ENCODE data around the gene HTRA2.
"Not testable (repeated sequence)": the region's sequence is repeated elsewhere in the genome, so short reads cannot be mapped to it uniquely, and the experiment has no call there.

HTRA2 gene

GRCh38 chr2:74553892-74554819 lies 24.4 kb downstream of the HTRA2 start, which contains the start of the genes DOK1 and LOXL3:
Gene DOK1, plus strand, starts transcription at chr2:74554720. Its CDS starts 35 bp downstream, at chr2:74554755.
Gene LOXL3, minus strand, starts transcription at chr2:74553942. Its CDS starts 1,308 bp downstream, at chr2:74552634.
- Histone ChIP-seq H3K27ac (ENCODE audit: low read depth in 2 of 2, low read length in 2 of 2) (peak within 1 kb of the TSS; percentile 81 to 85), H3K4me1 (ENCODE audit: control insufficient read depth in 2 of 2, insufficient read depth in 2 of 2, low read length in 2 of 2) (peaks cover 18 to 20% of the 10 kb centered on the region in 2 donors), H3K4me3 (ENCODE audit: low read length in 2 of 2) (peak within 1 kb of the TSS; percentile 99), H3K9ac (ENCODE audit: low read depth in 1 of 2, low read length in 2 of 2) (peak within 1 kb of the TSS; percentile 86 to 91), H3K36me3 (ENCODE audit: control insufficient read depth in 2 of 2, insufficient read depth in 2 of 2, low read length in 2 of 2) (peaks cover 0 to 8% of the 10 kb centered on the region in 2 donors), H3K27me3 (ENCODE audit: control insufficient read depth in 2 of 2, insufficient read depth in 2 of 2, low read length in 2 of 2) (no peaks in the 10 kb centered on the region), H3K9me3 (ENCODE audit: control insufficient read depth in 2 of 2, low read length in 2 of 2) (no peaks in the 10 kb centered on the region)

GRCh38 chr2:74554820-74555531 lies 25.2 kb downstream of the HTRA2 start:
- Histone ChIP-seq H3K27ac (ENCODE audit: low read depth in 2 of 2, low read length in 2 of 2) (peak overlapping the region; percentile 81 to 85), H3K27me3 (ENCODE audit: control insufficient read depth in 2 of 2, insufficient read depth in 2 of 2, low read length in 2 of 2) (no peaks in the 10 kb centered on the region), H3K4me1 (ENCODE audit: control insufficient read depth in 2 of 2, insufficient read depth in 2 of 2, low read length in 2 of 2) (peaks cover 12 to 21% of the 10 kb centered on the region in 2 donors), H3K4me3 (ENCODE audit: low read length in 2 of 2) (peak overlapping the region; percentile 99), H3K9me3 (ENCODE audit: control insufficient read depth in 2 of 2, low read length in 2 of 2) (no peaks in the 10 kb centered on the region), H3K36me3 (ENCODE audit: control insufficient read depth in 2 of 2, insufficient read depth in 2 of 2, low read length in 2 of 2) (peaks cover 0 to 8% of the 10 kb centered on the region in 2 donors), H3K9ac (ENCODE audit: low read depth in 1 of 2, low read length in 2 of 2) (peak overlapping the region; percentile 86 to 91)

GRCh38 chr2:74555610-74556103 lies 25.9 kb downstream of the HTRA2 start:
- no peaks in the 10 kb centered on the region for H3K27me3 ChIP-seq (ENCODE audit: control insufficient read depth in 2 of 2, insufficient read depth in 2 of 2, low read length in 2 of 2)
- H3K36me3 ChIP-seq (ENCODE audit: control insufficient read depth in 2 of 2, insufficient read depth in 2 of 2, low read length in 2 of 2) = peaks cover 0 to 8% of the 10 kb centered on the region in 2 donors
- H3K9ac ChIP-seq (ENCODE audit: low read depth in 1 of 2, low read length in 2 of 2) = peak overlapping the region; percentile 86 to 91
- peak overlapping the region in 1 of 2 donors; percentile 85 for H3K27ac ChIP-seq (ENCODE audit: low read depth in 2 of 2, low read length in 2 of 2)
- peak overlapping the region; percentile 99 for H3K4me3 ChIP-seq (ENCODE audit: low read length in 2 of 2)
- H3K4me1 ChIP-seq (ENCODE audit: control insufficient read depth in 2 of 2, insufficient read depth in 2 of 2, low read length in 2 of 2) = peaks cover 9 to 27% of the 10 kb centered on the region in 2 donors
- no peaks in the 10 kb centered on the region for H3K9me3 ChIP-seq (ENCODE audit: control insufficient read depth in 2 of 2, low read length in 2 of 2)

DNA sequence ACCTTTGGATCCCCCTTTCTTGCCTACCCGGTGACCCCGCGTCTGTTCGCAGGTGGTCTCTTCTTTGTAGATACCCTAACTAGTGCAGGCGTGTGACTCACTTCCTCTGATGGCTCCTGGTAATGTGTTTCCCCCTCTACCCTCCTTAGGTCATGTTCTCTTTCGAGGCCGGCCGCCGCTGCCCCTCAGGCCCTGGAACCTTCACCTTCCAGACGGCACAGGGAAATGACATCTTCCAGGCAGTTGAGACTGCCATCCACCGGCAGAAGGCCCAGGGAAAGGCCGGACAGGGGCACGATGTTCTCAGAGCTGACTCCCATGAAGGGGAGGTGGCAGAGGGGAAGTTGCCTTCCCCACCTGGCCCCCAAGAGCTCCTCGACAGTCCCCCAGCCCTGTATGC lies 26.4 kb downstream of the HTRA2 start:
- no peaks in the 10 kb centered on the region for H3K9me3 ChIP-seq (ENCODE audit: control insufficient read depth in 2 of 2, low read length in 2 of 2)
- no peaks in the 10 kb centered on the region for H3K27me3 ChIP-seq (ENCODE audit: control insufficient read depth in 2 of 2, insufficient read depth in 2 of 2, low read length in 2 of 2)
- H3K9ac ChIP-seq (ENCODE audit: low read depth in 1 of 2, low read length in 2 of 2) = no peak overlapping the region
- no peak overlapping the region for H3K27ac ChIP-seq (ENCODE audit: low read depth in 2 of 2, low read length in 2 of 2)
- no peak overlapping the region for H3K4me3 ChIP-seq (ENCODE audit: low read length in 2 of 2)
- peaks cover 0 to 8% of the 10 kb centered on the region in 2 donors for H3K36me3 ChIP-seq (ENCODE audit: control insufficient read depth in 2 of 2, insufficient read depth in 2 of 2, low read length in 2 of 2)
- peaks cover 9 to 28% of the 10 kb centered on the region in 2 donors for H3K4me1 ChIP-seq (ENCODE audit: control insufficient read depth in 2 of 2, insufficient read depth in 2 of 2, low read length in 2 of 2)

DNA sequence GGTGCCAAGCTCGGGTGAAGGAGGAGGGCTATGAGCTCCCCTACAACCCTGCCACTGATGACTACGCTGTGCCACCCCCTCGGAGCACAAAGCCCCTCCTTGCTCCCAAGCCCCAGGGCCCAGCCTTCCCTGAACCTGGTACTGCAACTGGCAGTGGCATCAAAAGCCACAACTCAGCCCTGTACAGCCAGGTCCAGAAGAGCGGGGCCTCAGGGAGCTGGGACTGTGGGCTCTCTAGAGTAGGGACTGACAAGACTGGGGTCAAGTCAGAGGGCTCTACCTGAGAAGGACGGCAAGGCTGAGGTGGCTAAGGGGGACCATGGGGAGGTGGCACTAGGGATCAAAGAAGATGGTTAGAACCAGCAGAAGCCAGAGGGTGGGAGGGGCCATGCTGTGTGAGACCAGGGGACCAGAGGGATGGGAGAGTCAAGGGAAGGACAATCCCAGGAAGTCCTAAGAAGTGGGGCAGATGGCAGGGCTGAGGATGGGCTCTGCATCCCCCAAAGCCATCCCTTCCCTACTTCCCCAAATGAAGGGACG lies 27.2 kb downstream of the HTRA2 start:
- peaks cover 9 to 28% of the 10 kb centered on the region in 2 donors for H3K4me1 ChIP-seq (ENCODE audit: control insufficient read depth in 2 of 2, insufficient read depth in 2 of 2, low read length in 2 of 2)
- no peaks in the 10 kb centered on the region for H3K9me3 ChIP-seq (ENCODE audit: control insufficient read depth in 2 of 2, low read length in 2 of 2)
- H3K4me3 ChIP-seq (ENCODE audit: low read length in 2 of 2) = no peak overlapping the region
- H3K27ac ChIP-seq (ENCODE audit: low read depth in 2 of 2, low read length in 2 of 2) = no peak overlapping the region
- H3K9ac ChIP-seq (ENCODE audit: low read depth in 1 of 2, low read length in 2 of 2) = no peak overlapping the region
- no peaks in the 10 kb centered on the region for H3K27me3 ChIP-seq (ENCODE audit: control insufficient read depth in 2 of 2, insufficient read depth in 2 of 2, low read length in 2 of 2)
- peaks cover 0 to 8% of the 10 kb centered on the region in 2 donors for H3K36me3 ChIP-seq (ENCODE audit: control insufficient read depth in 2 of 2, insufficient read depth in 2 of 2, low read length in 2 of 2)

GRCh38 chr2:74558284-74559230 lies 28.8 kb downstream of the HTRA2 start:
- H3K4me3 ChIP-seq (ENCODE audit: low read length in 2 of 2) = no peak overlapping the region
- H3K9me3 ChIP-seq (ENCODE audit: control insufficient read depth in 2 of 2, low read length in 2 of 2) = no peaks in the 10 kb centered on the region
- peaks cover 0 to 8% of the 10 kb centered on the region in 2 donors for H3K36me3 ChIP-seq (ENCODE audit: control insufficient read depth in 2 of 2, insufficient read depth in 2 of 2, low read length in 2 of 2)
- peaks cover 5 to 28% of the 10 kb centered on the region in 2 donors for H3K4me1 ChIP-seq (ENCODE audit: control insufficient read depth in 2 of 2, insufficient read depth in 2 of 2, low read length in 2 of 2)
- no peak overlapping the region for H3K9ac ChIP-seq (ENCODE audit: low read depth in 1 of 2, low read length in 2 of 2)
- no peaks in the 10 kb centered on the region for H3K27me3 ChIP-seq (ENCODE audit: control insufficient read depth in 2 of 2, insufficient read depth in 2 of 2, low read length in 2 of 2)
- peak overlapping the region; percentile 32 to 49 for H3K27ac ChIP-seq (ENCODE audit: low read depth in 2 of 2, low read length in 2 of 2)

GRCh38 chr2:74559912-74560311 lies 30.2 kb downstream of the HTRA2 start:
- H3K27ac ChIP-seq (ENCODE audit: low read depth in 2 of 2, low read length in 2 of 2) = no peak overlapping the region
- no peaks in the 10 kb centered on the region for H3K9me3 ChIP-seq (ENCODE audit: control insufficient read depth in 2 of 2, low read length in 2 of 2)
- peaks cover 5 to 28% of the 10 kb centered on the region in 2 donors for H3K4me1 ChIP-seq (ENCODE audit: control insufficient read depth in 2 of 2, insufficient read depth in 2 of 2, low read length in 2 of 2)
- no peak overlapping the region for H3K9ac ChIP-seq (ENCODE audit: low read depth in 1 of 2, low read length in 2 of 2)
- no peak overlapping the region for H3K4me3 ChIP-seq (ENCODE audit: low read length in 2 of 2)
- no peaks in the 10 kb centered on the region for H3K27me3 ChIP-seq (ENCODE audit: control insufficient read depth in 2 of 2, insufficient read depth in 2 of 2, low read length in 2 of 2)
- peaks cover 0 to 8% of the 10 kb centered on the region in 2 donors for H3K36me3 ChIP-seq (ENCODE audit: control insufficient read depth in 2 of 2, insufficient read depth in 2 of 2, low read length in 2 of 2)

GRCh38 chr2:74560591-74560990 lies 30.9 kb downstream of the HTRA2 start:
- peaks cover 5 to 28% of the 10 kb centered on the region in 2 donors for H3K4me1 ChIP-seq (ENCODE audit: control insufficient read depth in 2 of 2, insufficient read depth in 2 of 2, low read length in 2 of 2)
- H3K36me3 ChIP-seq (ENCODE audit: control insufficient read depth in 2 of 2, insufficient read depth in 2 of 2, low read length in 2 of 2) = peaks cover 0 to 8% of the 10 kb centered on the region in 2 donors
- H3K27ac ChIP-seq (ENCODE audit: low read depth in 2 of 2, low read length in 2 of 2) = no peak overlapping the region
- no peak overlapping the region for H3K4me3 ChIP-seq (ENCODE audit: low read length in 2 of 2)
- H3K9me3 ChIP-seq (ENCODE audit: control insufficient read depth in 2 of 2, low read length in 2 of 2) = no peaks in the 10 kb centered on the region
- no peak overlapping the region for H3K9ac ChIP-seq (ENCODE audit: low read depth in 1 of 2, low read length in 2 of 2)
- H3K27me3 ChIP-seq (ENCODE audit: control insufficient read depth in 2 of 2, insufficient read depth in 2 of 2, low read length in 2 of 2) = no peaks in the 10 kb centered on the region

DNA sequence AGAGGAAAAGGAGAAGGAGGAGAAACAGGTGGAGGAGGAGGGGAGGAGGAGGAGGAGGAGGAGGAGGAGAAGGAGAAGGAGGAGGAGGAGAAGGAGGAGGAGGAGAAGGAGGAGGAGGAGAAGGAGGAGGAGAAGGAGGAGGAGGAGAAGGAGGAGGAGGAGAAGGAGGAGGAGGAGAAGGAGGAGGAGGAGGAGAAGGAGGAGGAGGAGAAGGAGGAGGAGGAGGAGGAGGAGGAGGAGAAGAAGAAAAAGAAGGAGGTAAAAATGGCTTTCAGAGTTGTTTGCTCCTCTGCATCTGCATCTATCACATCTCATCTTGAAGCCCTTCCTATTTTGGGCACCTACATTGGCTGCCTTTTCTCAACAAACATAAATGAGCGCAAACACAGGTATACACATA lies 31.3 kb downstream of the HTRA2 start:
- H3K9ac ChIP-seq (ENCODE audit: low read depth in 1 of 2, low read length in 2 of 2); H3K27me3 ChIP-seq (ENCODE audit: control insufficient read depth in 2 of 2, insufficient read depth in 2 of 2, low read length in 2 of 2); H3K27ac ChIP-seq (ENCODE audit: low read depth in 2 of 2, low read length in 2 of 2); H3K9me3 ChIP-seq (ENCODE audit: control insufficient read depth in 2 of 2, low read length in 2 of 2); H3K36me3 ChIP-seq (ENCODE audit: control insufficient read depth in 2 of 2, insufficient read depth in 2 of 2, low read length in 2 of 2); H3K4me3 ChIP-seq (ENCODE audit: low read length in 2 of 2): not testable (repeated sequence)
- H3K4me1 ChIP-seq (ENCODE audit: control insufficient read depth in 2 of 2, insufficient read depth in 2 of 2, low read length in 2 of 2) = peaks cover 5 to 28% of the 10 kb centered on the region in 2 donors
